Left renal pelvis (tissue), 4 donors: ENCODE results near the gene CAB39. TPM values are rescaled to one million over a fixed set of nuclear protein-coding genes. Genes with fewer than 3 reads are reported as not detected.
A peak's percentile ranks its signal among the peaks of the same experiment; 100 is the strongest.

ENCODE experiments used
- DNase-seq, 4 donors: peaks; one replicate each; pipeline ENCODE4 v3.0.0-alpha.2; 2013; ENCODE audit warnings: low read depth in 4 of 4, low spot score in 3 of 4
- polyA plus RNA-seq, 4 donors: library from polyadenylated mRNA; unstranded; fragments of 120-200 nt; gene quantifications; one replicate each; pipeline ENCODE4 v1.2.1, GENCODE V29; 2013; ENCODE audit not compliant: insufficient read length in 4 of 4

Gene CAB39
- polyA plus RNA-seq, result 100 to 1,000 TPM in 1 of 4 donors, 10 to 100 TPM in 3; 52.1 to 102 (median 87.7) TPM

- DNase-seq, result peak; percentile 70 to 83 (median 82)
Measured at GRCh38 chr2:230712443-230713330, at the start of gene CAB39. Gene CAB39 (plus strand): TSS chr2:230712842. CDS start chr2:230760002, 47,160 bp downstream.

GRCh38 chr2:230664128-230664527, 48.5 kb upstream of the CAB39 start:
- no peak for DNase-seq

- DNase-seq, result no peak
Measured at GRCh38 chr2:230664844-230665243, 47.8 kb upstream of the CAB39 start.

GRCh38 chr2:230665263-230665691, 47.4 kb upstream of the CAB39 start:
- no peak for DNase-seq

- DNase-seq, result no peak
Measured at GRCh38 chr2:230666446-230666845, 46.2 kb upstream of the CAB39 start.

GRCh38 chr2:230666885-230667712, 45.5 kb upstream of the CAB39 start:
- no peak for DNase-seq

GRCh38 chr2:230668184-230668938, 44.3 kb upstream of the CAB39 start:
- peak in 2 of 4 donors; percentile 16 to 44 for DNase-seq

- no peak for DNase-seq
Measured at GRCh38 chr2:230668939-230669303, 43.7 kb upstream of the CAB39 start.

GRCh38 chr2:230669386-230669950, 43.2 kb upstream of the CAB39 start:
- no peak for DNase-seq

GRCh38 chr2:230671117-230671516, 41.5 kb upstream of the CAB39 start:
- no peak for DNase-seq

GRCh38 chr2:230672836-230673235, 39.8 kb upstream of the CAB39 start:
- DNase-seq, result no peak

GRCh38 chr2:230674401-230674800, 38.2 kb upstream of the CAB39 start:
- no peak for DNase-seq

GRCh38 chr2:230674966-230675672, 37.5 kb upstream of the CAB39 start:
- no peak for DNase-seq

- no peak for DNase-seq
Measured at GRCh38 chr2:230676546-230676945, 36.1 kb upstream of the CAB39 start.

GRCh38 chr2:230677201-230677946, 35.3 kb upstream of the CAB39 start:
- DNase-seq, result no peak

- DNase-seq, result no peak
Measured at GRCh38 chr2:230678018-230678417, 34.6 kb upstream of the CAB39 start.

- DNase-seq, result no peak
Measured at GRCh38 chr2:230678451-230678850, 34.2 kb upstream of the CAB39 start.

GRCh38 chr2:230680463-230681170, 32.0 kb upstream of the CAB39 start:
- no peak for DNase-seq
